Esophagus squamous epithelium (tissue), 4 donors: Measurements from ENCODE around the gene TM7SF2.

Source experiments
- POLR2A ChIP-seq, 4 donors: fragments of 450-650 bp; IDR thresholded peaks; one replicate each; pipeline ENCODE4 v1.6.1; 2017; ENCODE audit warnings: antibody characterized with exemption in 4 of 4, mild to moderate bottlenecking in 4 of 4, moderate library complexity in 3 of 4
- TF ChIP-seq, protein P1 (sequence below), 6 experiments: fragments of 450-650 bp in 4 of 6; fragments of 200-600 bp in 2 of 6; sonication (generic) in 2 of 6; IDR thresholded peaks; one replicate each; pipeline ENCODE4 v1.5.1; 2016 to 2019; ENCODE audit warnings: antibody characterized with exemption in 6 of 6, mild to moderate bottlenecking in 4 of 6, moderate library complexity in 4 of 6

DNA sequence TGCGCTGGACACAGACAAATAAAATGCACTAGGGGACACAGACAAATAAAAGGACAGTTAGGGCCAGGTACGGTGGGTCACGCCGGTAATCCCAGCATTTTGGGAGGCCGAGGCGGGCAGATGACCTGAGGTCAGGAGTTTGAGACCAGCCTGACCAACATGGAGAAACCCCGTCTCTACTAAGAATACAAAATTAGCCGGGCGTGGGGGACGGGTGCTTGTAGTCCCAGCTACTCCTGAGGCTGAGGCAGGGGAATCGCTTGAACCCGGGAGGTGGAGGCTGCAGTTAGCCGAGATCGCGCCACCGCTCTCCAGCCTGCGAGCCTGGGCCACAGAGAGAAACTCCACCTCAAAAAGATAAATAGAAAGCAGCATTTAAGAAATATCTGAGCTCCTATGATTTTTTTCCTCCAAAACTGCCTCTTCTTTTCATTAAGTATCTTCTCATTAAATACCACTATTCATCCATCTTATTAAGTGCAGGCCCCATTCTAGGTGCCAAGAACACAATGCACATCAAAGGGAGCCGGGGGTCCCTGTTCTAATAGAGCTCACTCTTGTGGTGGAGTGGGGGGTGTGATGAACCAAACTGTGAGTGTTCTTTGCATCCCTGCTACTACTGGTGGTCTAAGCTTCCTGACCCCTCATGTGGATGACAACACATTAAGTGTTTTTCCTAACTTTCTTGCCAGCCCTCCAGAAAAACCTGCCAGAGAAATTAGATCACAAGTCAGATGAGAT is 6.6 kb downstream of the TM7SF2 start:
- TF ChIP-seq, protein P1, sequence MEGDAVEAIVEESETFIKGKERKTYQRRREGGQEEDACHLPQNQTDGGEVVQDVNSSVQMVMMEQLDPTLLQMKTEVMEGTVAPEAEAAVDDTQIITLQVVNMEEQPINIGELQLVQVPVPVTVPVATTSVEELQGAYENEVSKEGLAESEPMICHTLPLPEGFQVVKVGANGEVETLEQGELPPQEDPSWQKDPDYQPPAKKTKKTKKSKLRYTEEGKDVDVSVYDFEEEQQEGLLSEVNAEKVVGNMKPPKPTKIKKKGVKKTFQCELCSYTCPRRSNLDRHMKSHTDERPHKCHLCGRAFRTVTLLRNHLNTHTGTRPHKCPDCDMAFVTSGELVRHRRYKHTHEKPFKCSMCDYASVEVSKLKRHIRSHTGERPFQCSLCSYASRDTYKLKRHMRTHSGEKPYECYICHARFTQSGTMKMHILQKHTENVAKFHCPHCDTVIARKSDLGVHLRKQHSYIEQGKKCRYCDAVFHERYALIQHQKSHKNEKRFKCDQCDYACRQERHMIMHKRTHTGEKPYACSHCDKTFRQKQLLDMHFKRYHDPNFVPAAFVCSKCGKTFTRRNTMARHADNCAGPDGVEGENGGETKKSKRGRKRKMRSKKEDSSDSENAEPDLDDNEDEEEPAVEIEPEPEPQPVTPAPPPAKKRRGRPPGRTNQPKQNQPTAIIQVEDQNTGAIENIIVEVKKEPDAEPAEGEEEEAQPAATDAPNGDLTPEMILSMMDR (IDR thresholded peaks at IDR 0.05): no peak
- no peak for TF ChIP-seq POLR2A (IDR thresholded peaks at IDR 0.05)
